ENCODE results near the gene PAQR3. TPM values are rescaled to one million over a fixed set of nuclear protein-coding genes. Genes with fewer than 3 reads are reported as not detected.

The PAQR3 gene
- total and polyA plus RNA-seq, 2 of the 4 experiments (the other 2 are of a cell fraction) = 11.5 to 11.8 TPM

- in situ Hi-C loops (cut with MboI; ENCODE audit: low sequenced_read_pairs) (no loop called here), dilution Hi-C loops (cut with HindIII; ENCODE audit: low sequenced_read_pairs, unreplicated experiment) (no loop called here), intact Hi-C loops (cut with micrococcal nuclease) (no loop called here)
- Histone ChIP-seq H3K4me2 (ENCODE audit: low read depth, low read length) (no peak overlapping the region), H3K9me3 (ENCODE audit: control insufficient read depth, insufficient read depth, low read length) (no peaks in the 10 kb centered on the region), H3K4ac (ENCODE audit: low read depth, low read length) (no peak overlapping the region), H4K8ac (ENCODE audit: low read depth in 2 of 2, low read length in 2 of 2) (no peak overlapping the region), H3K27ac (ENCODE audit: insufficient read depth, low read length) (no peak overlapping the region), H3K14ac (replicated peaks; ENCODE audit: low read depth, low read length) (no peak overlapping the region), H3K27me3 (ENCODE audit: control insufficient read depth, insufficient read depth, low read length) (no peaks in the 10 kb centered on the region), H3K79me1 (ENCODE audit: low read depth in 1 of 2, low read length in 2 of 2) (peaks cover 3 to 7% of the 10 kb centered on the region in 2 experiments; a peak in 3 of 4 replicates), H3K36me3 (ENCODE audit: control insufficient read depth, insufficient read depth, low read length) (peaks cover 5% of the 10 kb centered on the region), H2AFZ (replicated peaks; ENCODE audit: low read length, poor library complexity) (no peak overlapping the region), H4K91ac (ENCODE audit: insufficient read depth, low read depth, low read length) (no peak overlapping the region), H2BK120ac (ENCODE audit: low read depth, low read length) (no peak overlapping the region), H3K18ac (ENCODE audit: low read depth, low read length) (no peak overlapping the region), H2BK20ac (ENCODE audit: low read depth, low read length) (no peak overlapping the region), H3K56ac (ENCODE audit: extremely low read depth, insufficient read depth, low read length) (no peak overlapping the region), H2BK5ac (ENCODE audit: low read depth, low read length, poor library complexity, severe bottlenecking) (no peak overlapping the region), H2AK5ac (ENCODE audit: low read depth, low read length) (no peak overlapping the region), H3K4me1 (ENCODE audit: control insufficient read depth, insufficient read depth, low read length) (peaks cover 2% of the 10 kb centered on the region; the same call in 1 of the 2 replicates), H4K20me1 (ENCODE audit: insufficient read depth, low read length) (no peaks in the 10 kb centered on the region), H3K9me1 (ENCODE audit: insufficient read depth, low read length) (no peaks in the 10 kb centered on the region; the same call in none of the 2 replicates), H4K5ac (ENCODE audit: low read depth, low read length) (no peak overlapping the region), H2AK9ac (replicated peaks; ENCODE audit: low read depth, low read length, poor library complexity) (no peak overlapping the region), H3K23ac (ENCODE audit: low read depth, low read length) (no peak overlapping the region), H3K4me3 (ENCODE audit: insufficient read depth, low read depth, low read length) (no peak overlapping the region), H3K9ac (ENCODE audit: low read depth, low read length) (no peak overlapping the region), H2BK15ac (ENCODE audit: low read depth, low read length) (no peak overlapping the region)
- no peak for DNase-seq
- ChIA-PET POLR2A (ENCODE audit: unreplicated experiment) (no interaction called here), CTCF (no interaction called here)
- no CpG with 5 or more reads among the region's 1 CpG for WGBS, 2 experiments (ENCODE audit: extremely low coverage in 2 of 2, insufficient read length in 1 of 2)
- no peak for ATAC-seq (ENCODE audit: low read depth)
- TF ChIP-seq CHD1 (IDR thresholded peaks at IDR 0.05; ENCODE audit: low read depth, low read length) (no peak), MAZ (IDR thresholded peaks at IDR 0.05; ENCODE audit: borderline replicate concordance, low read depth, low read length) (no peak), FOS (IDR thresholded peaks at IDR 0.05; ENCODE audit: low read depth, low read length) (no peak), MXI1 (IDR thresholded peaks at IDR 0.05; ENCODE audit: borderline replicate concordance, low read depth, low read length) (no peak), MAFK (IDR thresholded peaks at IDR 0.05; ENCODE audit: low read depth, low read length) (no peak), BHLHE40 (IDR thresholded peaks at IDR 0.05; ENCODE audit: low read depth, low read length) (no peak), CEBPB (IDR thresholded peaks at IDR 0.05; ENCODE audit: low read depth, low read length) (no peak), RFX5 (IDR thresholded peaks at IDR 0.05; ENCODE audit: low read depth, low read length) (no peak), NFE2L2 (IDR thresholded peaks at IDR 0.05; ENCODE audit: low read depth, low read length) (no peak), SMC3 (IDR thresholded peaks at IDR 0.05; ENCODE audit: low read depth, low read length) (no peak), RCOR1 (IDR thresholded peaks at IDR 0.05; ENCODE audit: insufficient replicate concordance, low read length) (no peak)
- TF ChIP-seq, protein P1, sequence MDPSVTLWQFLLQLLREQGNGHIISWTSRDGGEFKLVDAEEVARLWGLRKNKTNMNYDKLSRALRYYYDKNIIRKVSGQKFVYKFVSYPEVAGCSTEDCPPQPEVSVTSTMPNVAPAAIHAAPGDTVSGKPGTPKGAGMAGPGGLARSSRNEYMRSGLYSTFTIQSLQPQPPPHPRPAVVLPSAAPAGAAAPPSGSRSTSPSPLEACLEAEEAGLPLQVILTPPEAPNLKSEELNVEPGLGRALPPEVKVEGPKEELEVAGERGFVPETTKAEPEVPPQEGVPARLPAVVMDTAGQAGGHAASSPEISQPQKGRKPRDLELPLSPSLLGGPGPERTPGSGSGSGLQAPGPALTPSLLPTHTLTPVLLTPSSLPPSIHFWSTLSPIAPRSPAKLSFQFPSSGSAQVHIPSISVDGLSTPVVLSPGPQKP (IDR thresholded peaks at IDR 0.05; ENCODE audit: borderline replicate concordance, low read depth, low read length) = no peak
- BruUV-seq (replicated peaks) = no TSS peak
Measured at GRCh38 chr4:78878031-78878430, 61.2 kb downstream of the PAQR3 start.

All from IMR-90 (cell line).